Stimulated activated naive B cell treated with anti-CD40 and anti-IgM and Interleukin-4, amounts not matched to agents 10 μg/mL and 1 μg/mL and 100 μg/mL, for 72 hours (primary cell): Measurements from ENCODE around the gene TMEM97.
A peak's percentile ranks its signal among the peaks of the same experiment; 100 is the strongest.

ENCODE experiments used
- ATAC-seq, 2 donors: fragments of 150-1000 bp; cut with Tn5 transposase; replicated peaks; 2 replicates each; pipeline ENCODE4 v1.10.0; 2021; ENCODE audit warnings: moderate library complexity in 1 of 2
- DNase-seq: peaks from one replicate; pipeline ENCODE4 v3.0.0; 2021
- H3K27ac Mint-ChIP-seq: one replicate; pipeline ENCODE4 v1.8.0; 2022; ENCODE audit warnings: mild to moderate bottlenecking, mixed read lengths
- H3K27me3 Mint-ChIP-seq, 2 donors: one replicate each; pipeline ENCODE4 v1.8.0; 2022; ENCODE audit warnings: mixed read lengths in 2 of 2
- H3K36me3 Mint-ChIP-seq, 2 donors: one replicate each; pipeline ENCODE4 v1.8.0; 2022; ENCODE audit warnings: mixed read lengths in 2 of 2, mild to moderate bottlenecking in 1 of 2
- H3K4me1 Mint-ChIP-seq, 2 donors: one replicate each; pipeline ENCODE4 v1.8.0; 2022; ENCODE audit warnings: mixed read lengths in 2 of 2, mild to moderate bottlenecking in 1 of 2
- H3K4me3 Mint-ChIP-seq, 2 donors: one replicate each; pipeline ENCODE4 v1.8.0; 2022; ENCODE audit warnings: mild to moderate bottlenecking in 2 of 2, mixed read lengths in 2 of 2, moderate library complexity in 1 of 2
- H3K9me3 Mint-ChIP-seq, 2 donors: one replicate each; pipeline ENCODE4 v1.8.0; 2022; ENCODE audit warnings: mixed read lengths in 2 of 2, mild to moderate bottlenecking in 1 of 2

The TMEM97 gene

DNA sequence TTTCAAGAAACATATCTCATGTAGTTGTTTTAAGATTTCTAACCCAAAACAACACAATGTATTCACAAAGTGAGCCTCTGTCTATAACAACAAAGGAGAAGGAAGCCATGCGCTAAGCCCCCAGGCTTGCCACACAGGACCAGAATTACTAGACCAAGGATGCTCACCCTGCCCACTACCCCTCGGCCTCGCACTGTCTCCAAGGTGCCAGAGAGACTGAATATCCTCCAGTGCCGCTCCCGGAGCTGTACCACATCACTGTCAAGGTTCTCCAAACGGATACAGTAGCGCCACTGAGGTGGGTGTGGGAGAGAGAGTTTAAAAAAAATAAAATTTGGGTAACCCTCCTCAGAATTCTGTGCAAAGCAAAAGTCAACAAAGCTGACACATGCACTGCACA, 31.3 kb downstream of the TMEM97 start:
- no peak for ATAC-seq
- no peak overlapping the region for H3K4me3 Mint-ChIP-seq
- no peak for DNase-seq
- H3K27ac Mint-ChIP-seq: no peak overlapping the region
- H3K36me3 Mint-ChIP-seq: peaks cover 37 to 50% of the 10 kb centered on the region in 2 donors
- H3K27me3 Mint-ChIP-seq: no peaks in the 10 kb centered on the region
- H3K4me1 Mint-ChIP-seq: no peaks in the 10 kb centered on the region
- no peaks in the 10 kb centered on the region for H3K9me3 Mint-ChIP-seq

DNA sequence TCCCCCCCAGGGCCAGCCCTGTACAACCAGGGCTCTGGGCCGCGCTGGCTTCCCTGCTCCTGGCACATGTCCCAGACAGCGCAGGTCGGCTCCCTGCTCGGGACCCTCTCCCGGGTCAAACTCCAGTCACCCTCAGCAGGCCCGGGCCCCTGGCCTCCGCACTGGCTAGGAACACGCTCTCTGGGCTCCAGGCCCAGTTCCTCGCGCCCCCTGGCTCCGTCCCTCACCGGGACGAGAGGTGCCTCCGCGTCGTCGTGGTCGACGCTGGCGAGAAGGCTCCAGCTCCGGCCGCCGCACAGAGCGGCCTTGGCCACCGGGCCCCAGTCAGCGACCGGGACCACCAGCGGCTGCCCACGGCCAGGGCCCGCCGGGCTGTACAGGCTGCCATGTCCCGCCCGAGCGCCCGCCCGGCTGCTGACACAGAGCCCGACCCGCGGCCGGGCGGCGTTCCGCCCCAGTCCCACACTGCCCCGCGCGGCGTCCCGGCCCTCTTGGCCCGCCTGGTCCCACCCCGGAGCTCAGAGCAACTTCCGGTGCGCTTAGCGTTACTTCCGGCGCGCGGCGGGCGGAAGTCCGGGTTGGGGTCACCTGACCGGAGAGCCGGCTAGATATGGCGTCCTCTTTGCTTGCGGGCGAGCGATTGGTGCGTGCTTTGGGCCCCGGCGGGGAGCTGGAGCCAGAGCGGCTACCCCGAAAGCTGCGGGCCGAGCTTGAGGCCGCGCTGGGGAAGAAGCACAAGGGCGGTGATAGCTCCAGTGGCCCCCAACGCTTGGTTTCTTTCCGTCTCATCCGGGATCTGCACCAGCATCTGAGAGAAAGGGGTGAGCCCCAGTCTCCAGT, 38.3 kb downstream of the TMEM97 start, which contains the start of gene POLDIP2:
POLDIP2 (minus strand) TSS at position 467 of the 840 bp plus-strand sequence; CDS start at position 388, 79 bp downstream.
- Mint-ChIP-seq H3K36me3 (peaks cover 32 to 39% of the 10 kb centered on the region in 2 donors), H3K27ac (peak within 1 kb of the TSS; percentile 95), H3K9me3 (no peaks in the 10 kb centered on the region), H3K4me3 (peak within 1 kb of the TSS; percentile 92 to 93), H3K4me1 (peaks cover 16 to 25% of the 10 kb centered on the region in 2 donors), H3K27me3 (no peaks in the 10 kb centered on the region)
- peak; percentile 99 for ATAC-seq
- peak; percentile 95 for DNase-seq

DNA sequence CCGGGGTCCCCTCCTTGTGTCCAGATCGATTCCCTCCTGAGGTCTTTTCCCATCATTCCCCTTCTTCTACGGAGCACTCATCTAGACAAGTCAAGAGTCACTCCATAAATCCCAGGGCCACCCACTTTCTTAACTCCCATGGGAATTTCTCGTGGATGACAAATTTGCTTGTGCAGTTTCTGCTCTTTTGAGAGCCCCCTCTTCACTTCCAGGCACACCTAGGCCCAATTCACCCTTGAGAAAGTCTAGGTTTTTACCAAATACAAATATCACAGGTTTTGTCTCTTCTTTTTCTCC, 38.8 kb downstream of the TMEM97 start:
- DNase-seq (no peak), ATAC-seq (no peak)
- H3K36me3 Mint-ChIP-seq: peaks cover 32 to 39% of the 10 kb centered on the region in 2 donors
- H3K27me3 Mint-ChIP-seq: no peaks in the 10 kb centered on the region
- H3K9me3 Mint-ChIP-seq: no peaks in the 10 kb centered on the region
- peak overlapping the region; percentile 92 to 93 for H3K4me3 Mint-ChIP-seq
- peak overlapping the region; percentile 95 for H3K27ac Mint-ChIP-seq
- peaks cover 16 to 25% of the 10 kb centered on the region in 2 donors for H3K4me1 Mint-ChIP-seq

DNA sequence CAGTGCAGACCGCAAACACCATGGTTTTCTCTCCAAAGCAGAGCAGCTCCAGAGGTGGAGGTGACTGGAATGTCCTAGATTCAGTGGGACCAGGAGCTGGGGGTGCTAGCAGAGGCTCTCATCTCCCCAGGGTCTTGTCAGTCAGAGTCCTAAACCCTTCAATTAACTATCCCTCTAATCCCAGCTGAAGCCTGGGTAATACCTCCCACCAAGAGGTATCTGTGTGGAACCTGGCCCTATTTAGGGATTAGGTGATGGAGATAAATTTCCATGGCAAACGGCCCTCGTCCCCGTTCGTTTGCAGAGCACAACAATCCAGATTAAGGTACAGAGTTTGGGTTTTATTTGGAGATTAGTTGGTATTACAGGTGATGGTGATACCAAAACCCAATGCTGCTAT, 44.2 kb downstream of the TMEM97 start:
- Mint-ChIP-seq H3K27ac (no peak overlapping the region), H3K27me3 (no peaks in the 10 kb centered on the region), H3K9me3 (no peaks in the 10 kb centered on the region), H3K36me3 (peaks cover 23 to 29% of the 10 kb centered on the region in 2 donors), H3K4me1 (peaks cover under 1 to 2% of the 10 kb centered on the region in 2 donors), H3K4me3 (no peak overlapping the region)
- ATAC-seq (no peak), DNase-seq (no peak)

DNA sequence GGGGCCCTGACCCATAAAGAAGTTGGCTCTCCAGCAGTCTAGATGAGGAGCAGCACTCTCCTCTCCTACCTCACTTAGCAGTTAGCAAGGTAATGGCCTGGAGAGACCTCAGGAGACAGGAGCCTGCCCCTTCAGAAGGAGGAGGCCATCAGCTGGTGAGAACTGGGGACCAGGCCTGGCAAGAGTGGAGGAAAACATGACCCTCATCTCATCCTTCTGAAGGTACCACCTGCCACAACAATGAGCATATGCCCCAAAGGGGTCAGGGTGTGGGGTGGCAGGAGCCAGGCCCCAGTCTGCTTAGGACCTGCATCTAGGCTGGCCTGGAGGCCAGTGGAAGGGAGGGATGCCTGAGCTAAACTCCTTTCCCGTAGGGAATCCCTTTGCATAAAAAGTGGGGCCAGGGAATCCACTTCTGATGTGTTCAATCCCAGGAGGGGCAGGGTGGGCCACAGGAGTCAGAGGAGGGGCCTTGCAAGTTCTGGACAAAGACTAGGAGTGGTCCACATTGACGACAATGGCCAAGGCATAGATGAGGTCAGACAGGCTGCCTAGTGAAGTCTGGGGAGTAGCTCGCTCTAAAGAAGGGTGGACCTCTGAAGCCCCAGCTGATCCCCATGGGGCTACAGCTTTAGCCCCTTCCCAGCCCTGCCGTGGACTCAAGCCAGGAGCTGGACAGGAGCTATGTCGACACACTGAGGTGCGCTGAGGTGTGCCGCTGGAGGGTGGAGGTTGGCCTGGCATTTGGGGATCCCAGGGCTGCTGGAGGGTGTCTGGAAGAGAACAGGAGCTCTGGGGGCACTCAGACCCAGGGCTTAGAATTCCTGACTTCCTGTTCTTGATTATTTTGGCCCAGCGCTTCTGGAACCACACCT, 45.0 kb downstream of the TMEM97 start:
- DNase-seq (no peak), ATAC-seq (no peak)
- H3K4me3 Mint-ChIP-seq: no peak overlapping the region
- no peaks in the 10 kb centered on the region for H3K9me3 Mint-ChIP-seq
- H3K4me1 Mint-ChIP-seq: no peaks in the 10 kb centered on the region
- no peak overlapping the region for H3K27ac Mint-ChIP-seq
- H3K27me3 Mint-ChIP-seq: no peaks in the 10 kb centered on the region
- H3K36me3 Mint-ChIP-seq: peaks cover 23 to 29% of the 10 kb centered on the region in 2 donors

DNA sequence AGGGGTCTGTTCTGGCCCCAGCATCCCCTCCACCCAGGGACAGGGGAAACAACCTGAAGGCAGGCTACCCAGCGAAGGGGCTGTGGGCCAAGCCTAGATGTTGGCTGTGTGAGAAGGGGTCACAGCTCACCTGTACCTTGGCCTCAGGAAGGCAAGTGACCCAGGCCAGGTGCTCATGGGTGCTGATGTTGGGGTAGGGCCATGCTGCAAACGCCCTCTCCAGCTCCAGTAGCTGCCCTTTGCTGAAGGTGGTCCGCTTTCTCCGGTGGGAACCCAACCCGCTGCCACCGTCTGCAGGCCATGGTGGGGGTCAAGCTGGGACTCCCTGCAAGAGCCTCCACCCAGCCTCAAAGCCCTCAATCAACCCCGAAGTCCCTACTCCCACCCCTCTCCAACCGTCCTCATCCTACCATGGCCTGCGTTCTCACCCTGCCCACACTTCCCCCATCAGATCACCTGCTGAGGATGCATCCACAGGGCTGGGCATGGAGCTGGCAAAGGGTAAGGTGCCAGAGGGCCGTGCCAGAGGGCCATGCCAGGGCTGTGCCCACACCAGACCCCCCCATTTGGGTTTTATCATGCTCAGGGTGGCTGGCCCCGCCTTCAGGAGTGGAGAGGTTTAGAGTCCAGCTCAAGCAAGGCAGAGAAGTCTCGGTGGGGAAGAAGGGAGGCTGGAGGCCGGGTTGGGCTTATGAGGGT, 45.8 kb downstream of the TMEM97 start, which contains the start of gene SEBOX:
SEBOX (minus strand) TSS at position 535 of the 699 bp plus-strand sequence; CDS start at position 487, 48 bp downstream.
- H3K4me3 Mint-ChIP-seq: no peak within 1 kb of the TSS
- H3K27ac Mint-ChIP-seq: peak within 1 kb of the TSS; percentile 47
- no peaks in the 10 kb centered on the region for H3K4me1 Mint-ChIP-seq
- H3K36me3 Mint-ChIP-seq: peaks cover 25 to 27% of the 10 kb centered on the region in 2 donors
- no peaks in the 10 kb centered on the region for H3K27me3 Mint-ChIP-seq
- ATAC-seq: no peak
- DNase-seq: no peak
- H3K9me3 Mint-ChIP-seq: no peaks in the 10 kb centered on the region

DNA sequence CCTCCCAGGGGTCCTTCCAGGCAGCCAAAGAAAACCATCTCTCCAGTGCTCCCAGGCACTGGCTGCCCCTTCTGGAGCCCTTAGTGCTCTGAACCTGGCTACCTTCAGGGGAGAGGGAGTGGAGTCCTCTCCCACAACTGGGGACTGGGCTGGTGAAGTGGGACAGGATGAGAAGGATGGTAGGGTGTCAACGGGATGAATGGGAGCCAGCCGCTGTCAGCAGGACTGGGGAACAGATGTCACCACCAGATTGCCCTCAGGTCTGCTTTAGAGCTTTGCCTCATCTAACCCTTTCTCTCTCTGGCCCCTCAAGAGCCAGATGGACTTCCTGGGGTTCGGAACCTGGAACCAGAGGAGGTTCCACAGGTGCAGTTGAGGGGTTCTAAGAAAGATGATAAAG, 46.5 kb downstream of the TMEM97 start:
- DNase-seq (no peak), ATAC-seq (no peak)
- Mint-ChIP-seq H3K4me1 (peaks cover 6 to 7% of the 10 kb centered on the region in 2 donors), H3K27me3 (no peaks in the 10 kb centered on the region), H3K9me3 (no peaks in the 10 kb centered on the region), H3K36me3 (peaks cover 22% of the 10 kb centered on the region in 2 donors), H3K27ac (no peak overlapping the region), H3K4me3 (no peak overlapping the region)

DNA sequence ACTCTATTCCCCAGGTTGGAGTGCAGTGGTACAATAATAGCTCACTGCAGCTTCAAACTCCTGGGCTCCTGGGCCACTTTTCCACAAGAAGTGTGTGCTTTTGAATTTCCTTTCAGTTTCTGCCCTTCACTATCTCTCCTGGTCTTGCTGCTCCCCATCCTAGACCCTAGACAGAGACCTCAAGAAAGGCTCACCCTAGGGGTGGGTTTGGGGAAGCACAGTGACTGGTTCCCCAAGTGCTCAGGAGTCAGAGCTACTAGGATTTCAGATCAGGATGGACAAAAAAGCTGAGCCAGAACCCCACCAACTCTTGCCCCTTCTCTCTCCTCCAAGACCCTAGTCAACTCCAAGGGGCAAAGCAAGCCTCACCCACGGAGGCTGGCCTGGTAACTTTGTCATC, 47.6 kb downstream of the TMEM97 start:
- H3K4me1 Mint-ChIP-seq: peaks cover 13 to 17% of the 10 kb centered on the region in 2 donors
- DNase-seq (no peak), ATAC-seq (no peak)
- no peak overlapping the region for H3K4me3 Mint-ChIP-seq
- H3K36me3 Mint-ChIP-seq: peaks cover 11 to 19% of the 10 kb centered on the region in 2 donors
- no peaks in the 10 kb centered on the region for H3K9me3 Mint-ChIP-seq
- no peak overlapping the region for H3K27ac Mint-ChIP-seq
- H3K27me3 Mint-ChIP-seq: no peaks in the 10 kb centered on the region

DNA sequence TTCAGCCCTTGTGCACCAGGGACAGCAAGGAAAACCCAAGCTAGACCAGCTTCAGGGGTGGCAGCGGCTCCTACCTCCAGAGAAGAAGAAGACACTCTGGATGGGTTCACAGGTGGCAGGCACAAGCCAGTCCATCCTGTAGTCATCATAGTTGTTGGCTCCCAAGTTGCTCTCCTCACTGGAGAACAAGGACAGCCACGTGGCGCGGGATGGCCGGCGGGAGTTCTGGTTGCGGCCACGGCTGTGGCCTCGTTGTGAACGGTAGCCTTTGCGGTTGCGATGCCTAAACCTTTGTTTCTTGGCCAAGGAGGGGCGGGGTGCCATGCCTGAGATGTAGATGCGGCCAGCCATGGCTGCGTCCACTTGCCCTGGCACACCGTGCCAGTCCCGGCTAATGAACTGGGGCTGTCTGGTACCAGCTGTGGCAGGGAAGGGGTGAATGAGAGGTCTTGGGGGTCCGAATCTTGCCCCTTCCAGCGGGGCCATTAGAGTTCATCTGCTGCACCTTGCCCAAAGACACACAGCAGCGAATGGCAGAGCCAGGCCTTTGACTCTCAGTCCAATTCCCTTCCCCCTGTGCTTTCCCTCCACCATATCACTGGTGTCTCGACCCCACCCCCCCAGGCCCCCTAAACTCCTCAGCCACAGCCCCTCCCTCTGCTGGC, 48.8 kb downstream of the TMEM97 start:
- Mint-ChIP-seq H3K27ac (no peak overlapping the region), H3K4me3 (no peak overlapping the region), H3K36me3 (peaks cover 8 to 19% of the 10 kb centered on the region in 2 donors), H3K27me3 (no peaks in the 10 kb centered on the region), H3K9me3 (no peaks in the 10 kb centered on the region), H3K4me1 (peaks cover 14 to 29% of the 10 kb centered on the region in 2 donors)
- ATAC-seq: no peak
- DNase-seq: no peak

DNA sequence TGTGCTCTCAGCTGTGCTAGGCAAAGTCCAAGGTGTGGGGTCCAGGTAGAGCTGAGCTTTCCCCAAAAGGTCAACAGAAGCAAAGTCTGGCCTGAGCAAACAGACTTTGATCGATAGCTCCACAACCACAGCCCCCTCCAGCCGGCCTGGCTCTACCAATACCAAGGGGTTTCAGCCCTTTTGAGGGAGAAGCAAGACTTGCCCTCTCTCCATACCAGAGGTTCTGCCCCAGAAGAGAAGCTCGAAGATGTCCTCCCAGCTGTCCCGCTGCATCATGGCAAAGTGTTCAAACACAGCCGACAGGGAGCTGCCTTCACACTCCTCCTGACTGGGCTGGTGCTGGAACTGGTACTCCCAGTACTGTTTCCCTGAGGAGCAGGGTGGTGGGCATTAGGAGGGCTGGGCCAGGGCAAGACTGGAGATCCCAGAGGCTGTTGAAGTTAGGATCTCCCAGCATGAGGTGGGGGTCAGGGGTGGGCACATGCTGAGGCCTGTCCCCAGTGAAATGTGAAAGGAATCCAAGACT, 49.4 kb downstream of the TMEM97 start:
- no peaks in the 10 kb centered on the region for H3K9me3 Mint-ChIP-seq
- H3K27ac Mint-ChIP-seq: no peak overlapping the region
- H3K27me3 Mint-ChIP-seq: no peaks in the 10 kb centered on the region
- ATAC-seq: no peak
- H3K4me1 Mint-ChIP-seq: peaks cover 19 to 35% of the 10 kb centered on the region in 2 donors
- peaks cover 8 to 21% of the 10 kb centered on the region in 2 donors for H3K36me3 Mint-ChIP-seq
- no peak overlapping the region for H3K4me3 Mint-ChIP-seq
- no peak for DNase-seq

DNA sequence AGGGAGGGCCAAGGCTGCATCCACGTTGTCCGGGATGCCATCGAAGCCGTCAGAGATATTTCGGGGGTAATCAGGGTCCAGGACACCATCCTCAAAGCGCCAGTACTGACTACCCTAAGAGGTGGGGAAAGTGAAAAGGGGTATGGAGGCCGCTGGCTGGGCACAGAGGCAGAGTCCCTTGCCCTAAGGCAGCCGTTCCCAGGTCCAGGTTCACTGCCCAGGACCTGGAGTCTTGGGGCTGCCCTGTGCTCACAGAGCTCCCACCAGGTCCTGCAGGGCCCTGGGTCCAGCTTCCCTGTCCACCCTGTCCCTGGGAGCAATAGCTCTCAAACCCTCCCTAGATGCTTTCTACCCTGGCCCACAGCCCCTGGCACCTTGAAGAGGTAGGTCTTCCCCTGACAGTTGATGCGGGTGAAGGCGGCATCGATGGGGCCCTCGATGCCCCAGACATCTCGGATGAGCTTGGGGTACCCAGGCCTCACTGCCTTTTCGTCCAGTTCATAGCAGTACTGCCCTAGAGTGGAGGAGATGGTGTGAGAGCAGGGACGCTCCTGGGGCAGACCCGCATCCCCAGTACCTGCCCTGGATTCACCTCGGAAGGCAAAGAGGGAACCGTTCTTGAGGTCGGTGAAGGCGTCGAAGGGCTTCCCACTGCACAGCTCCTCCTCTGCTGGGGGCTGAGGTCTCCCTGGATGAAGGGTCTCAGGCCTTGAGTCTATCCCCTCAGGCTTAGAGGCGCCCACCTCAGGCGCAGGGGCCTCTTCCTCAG, 50.1 kb downstream of the TMEM97 start:
- Mint-ChIP-seq H3K4me3 (no peak overlapping the region), H3K4me1 (peaks cover 22 to 39% of the 10 kb centered on the region in 2 donors), H3K27me3 (no peaks in the 10 kb centered on the region), H3K36me3 (peaks cover 6 to 17% of the 10 kb centered on the region in 2 donors), H3K27ac (no peak overlapping the region), H3K9me3 (no peaks in the 10 kb centered on the region)
- DNase-seq: no peak
- no peak for ATAC-seq

DNA sequence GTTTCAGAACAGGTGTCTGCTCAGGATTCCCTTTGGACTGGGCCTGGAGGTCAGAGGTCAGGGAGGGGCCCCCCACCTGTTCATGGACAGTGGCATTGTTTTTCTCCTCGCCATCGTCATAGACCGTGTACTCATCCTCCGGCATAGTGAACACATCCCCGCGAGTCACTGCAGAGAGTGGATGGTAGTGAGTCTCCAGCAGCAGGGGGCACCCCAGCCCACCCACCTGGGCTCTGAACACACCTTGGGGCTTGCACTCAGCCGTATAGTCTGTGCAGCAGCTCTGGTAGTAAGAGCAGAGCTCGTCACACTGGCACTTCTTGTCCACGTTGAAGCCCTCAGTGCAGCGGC, 50.7 kb downstream of the TMEM97 start:
- Mint-ChIP-seq H3K4me3 (no peak overlapping the region), H3K4me1 (peaks cover 22 to 39% of the 10 kb centered on the region in 2 donors), H3K36me3 (peaks cover 4 to 15% of the 10 kb centered on the region in 2 donors), H3K9me3 (no peaks in the 10 kb centered on the region), H3K27me3 (no peaks in the 10 kb centered on the region), H3K27ac (peak overlapping the region; percentile 25)
- ATAC-seq (no peak), DNase-seq (no peak)
